Hematopoietic multipotent progenitor cell treated with erythropoietin and hydrocortisone succinate and interleukin-3 and kit ligand, for 8 days (in vitro differentiated cells): ENCODE data around the gene ERO1B.

Experiments
- DNase-seq: peaks from one replicate; pipeline ENCODE4 v3.0.0-alpha.2; 2015

The ERO1B gene

DNA sequence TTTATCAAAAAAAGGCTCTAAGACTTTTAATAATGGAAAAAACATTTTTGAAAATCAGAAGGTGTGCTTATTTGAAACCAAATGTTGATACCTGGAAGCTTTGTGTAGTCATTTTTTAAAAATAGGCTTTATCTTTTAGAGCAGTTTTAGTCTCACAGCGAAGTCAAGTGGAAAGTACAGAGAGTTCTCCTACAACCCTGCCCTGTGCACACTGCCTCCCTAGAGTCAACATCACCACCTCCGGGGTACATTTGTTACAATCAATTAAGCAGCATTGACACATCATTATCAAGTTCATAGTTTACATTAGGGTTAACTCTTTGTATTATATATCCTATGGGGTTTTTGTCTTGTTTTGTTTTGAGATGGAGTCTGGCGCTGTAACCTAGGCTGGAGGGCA is 10.7 kb upstream of the ERO1B start:
- no peak for DNase-seq

DNA sequence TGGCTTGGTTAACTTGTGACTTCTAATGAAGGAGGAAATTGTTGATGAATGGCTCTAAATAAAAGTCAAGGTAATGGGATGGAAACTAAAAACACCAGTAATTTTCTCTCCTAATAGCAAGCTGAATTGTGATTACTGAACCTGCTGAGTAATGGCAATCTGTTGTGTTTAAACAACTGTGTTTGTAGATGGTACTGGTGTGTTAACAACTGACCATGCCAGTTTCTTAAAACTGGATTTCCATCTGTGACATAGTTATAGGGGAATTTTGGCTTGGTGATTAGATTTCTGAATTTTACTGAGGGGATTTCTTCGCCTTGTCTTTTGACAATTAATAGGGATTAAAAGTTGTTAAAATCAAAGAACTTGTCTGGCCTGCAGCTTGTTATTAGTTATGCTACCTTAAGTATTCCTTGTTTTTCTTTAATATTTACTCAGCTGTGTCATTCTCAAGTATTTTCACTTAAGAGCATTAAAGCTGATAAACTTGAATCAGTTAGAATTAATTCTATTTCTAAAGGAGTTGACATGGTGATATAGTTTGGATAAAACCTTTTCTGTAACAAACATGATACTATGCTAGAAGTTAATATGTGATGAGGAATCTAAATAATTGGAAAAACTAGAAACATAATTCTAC is 7.9 kb upstream of the ERO1B start:
- DNase-seq = no peak

DNA sequence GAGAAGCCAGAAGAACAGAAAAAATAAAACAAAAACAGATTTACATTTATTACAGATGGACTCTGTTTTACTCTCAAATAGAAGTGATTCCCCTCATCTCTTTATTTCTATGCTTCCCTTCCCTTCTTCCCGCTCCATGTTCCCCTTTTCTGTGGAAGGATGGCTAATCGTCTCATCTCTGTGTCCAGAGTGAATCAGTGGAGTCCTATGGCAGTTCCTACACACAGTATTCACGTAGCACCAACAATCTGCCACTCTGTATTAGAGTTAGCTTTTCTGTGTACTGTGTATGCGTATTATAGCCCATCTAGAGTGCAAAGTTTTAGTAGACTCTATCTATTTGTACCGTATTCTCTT is 6.8 kb upstream of the ERO1B start:
- no peak for DNase-seq

DNA sequence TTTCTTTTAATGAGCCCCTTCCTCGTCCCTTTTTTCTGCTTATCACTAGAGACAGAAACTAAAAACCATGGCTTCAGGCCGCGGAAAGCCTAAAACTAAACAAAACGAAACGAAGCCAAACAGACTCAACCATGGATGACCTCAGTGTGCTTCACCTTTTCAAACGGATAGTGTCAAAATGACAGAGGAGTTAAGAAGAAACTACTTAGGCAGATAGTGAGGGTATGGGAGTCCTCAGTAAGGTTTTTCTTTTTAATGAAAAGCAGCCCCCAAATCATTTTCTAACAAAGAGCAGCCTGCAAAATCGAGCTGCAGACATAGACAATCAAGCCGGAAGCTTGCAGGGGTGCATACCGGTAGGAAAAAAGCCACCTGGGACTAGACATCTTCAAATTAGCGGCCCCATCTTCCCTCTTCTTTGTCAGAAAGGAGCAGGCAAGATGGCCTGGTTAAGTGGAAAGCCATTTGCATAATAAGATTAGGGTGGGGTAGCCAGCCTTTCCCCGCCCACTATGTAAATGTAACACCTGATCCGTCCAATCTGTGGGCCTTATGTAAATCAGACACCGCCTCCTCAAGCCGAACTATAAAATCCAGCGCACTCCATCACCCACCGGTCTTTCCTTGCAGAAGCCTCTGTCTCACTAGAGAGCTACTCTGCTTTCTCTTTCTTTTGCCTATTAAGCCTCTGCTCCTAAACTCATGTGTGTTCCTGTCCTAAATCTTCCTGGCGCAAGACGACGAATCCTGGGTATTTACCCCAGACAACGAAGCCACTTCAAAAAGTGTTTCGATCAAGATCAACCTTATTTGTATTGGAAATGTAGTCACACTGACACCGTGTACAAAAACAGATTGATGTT is 6.2 kb upstream of the ERO1B start:
- DNase-seq = peak; percentile 30

DNA sequence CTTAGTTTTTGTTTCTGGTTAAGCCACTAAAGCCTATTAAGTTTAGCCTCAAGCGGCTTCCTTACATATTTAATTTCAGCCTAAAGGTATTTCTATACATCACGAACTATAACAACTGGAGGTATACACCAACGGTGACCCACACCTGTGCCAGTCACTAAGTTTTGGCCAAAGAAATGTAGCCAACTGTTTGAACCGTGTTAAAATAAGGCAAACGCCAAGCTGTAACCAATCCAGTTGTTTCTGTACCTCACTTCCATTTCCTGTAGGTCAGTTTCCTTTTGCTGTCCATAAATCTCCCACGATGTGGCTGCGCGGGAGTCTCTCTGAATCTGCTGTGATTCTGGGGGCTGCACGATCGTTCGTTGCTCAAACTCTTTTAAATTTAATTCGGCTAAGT is 5.6 kb upstream of the ERO1B start:
- no peak for DNase-seq

DNA sequence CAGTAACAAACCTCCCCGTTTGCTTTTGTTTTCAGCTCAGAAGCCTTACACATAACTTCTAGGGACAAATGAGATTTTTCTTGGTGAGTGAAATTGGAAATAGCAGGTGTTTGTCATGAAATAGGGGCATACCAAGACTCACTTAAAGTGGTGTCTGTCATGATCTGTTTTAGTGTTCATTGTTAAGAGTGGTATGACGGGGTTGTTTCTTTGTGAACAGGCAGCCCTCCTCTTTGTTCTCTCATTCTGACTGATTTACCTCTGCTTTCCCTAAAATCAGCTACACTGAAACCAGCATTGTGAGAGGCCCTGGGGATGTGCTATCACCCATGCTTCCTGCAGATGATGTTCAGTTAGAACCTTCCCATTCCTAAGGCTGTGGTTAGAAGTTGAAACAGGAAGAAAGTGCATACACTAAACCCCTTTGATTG is 2.5 kb upstream of the ERO1B start:
- DNase-seq = no peak

DNA sequence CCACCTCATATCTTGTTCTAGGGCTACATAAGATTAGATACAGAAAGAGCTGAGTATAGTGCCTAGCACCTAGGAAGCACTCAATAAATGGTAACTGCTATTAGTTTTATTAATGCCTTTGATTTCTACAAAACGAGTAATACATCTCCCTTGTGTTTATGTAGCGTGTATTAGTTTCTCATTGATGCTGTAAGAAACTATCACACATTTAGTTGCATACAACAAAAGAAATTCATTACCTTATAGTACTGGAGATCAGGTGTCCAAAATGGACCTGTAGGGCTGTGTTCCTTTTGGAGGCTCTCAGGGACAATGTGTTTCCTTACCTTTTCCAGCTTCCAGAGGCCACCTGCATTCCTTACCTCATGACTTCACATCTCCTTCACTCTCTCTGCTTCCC is 961 bp upstream of the ERO1B start:
- DNase-seq = no peak

DNA sequence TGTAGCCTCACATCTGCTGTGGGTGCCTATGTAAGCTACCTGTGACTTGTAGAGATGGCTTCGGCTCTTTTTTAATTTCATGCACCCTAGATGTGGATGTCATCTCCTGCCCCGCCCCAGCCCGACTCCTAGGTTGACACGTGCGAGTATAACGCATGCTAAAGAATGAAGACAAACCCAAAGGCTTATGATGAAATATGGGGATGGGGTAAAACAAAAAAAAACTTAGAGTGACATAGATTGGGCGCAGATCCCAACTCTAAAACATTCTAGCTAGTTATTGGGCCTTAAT is 613 bp upstream of the ERO1B start:
- DNase-seq = peak; percentile 38

DNA sequence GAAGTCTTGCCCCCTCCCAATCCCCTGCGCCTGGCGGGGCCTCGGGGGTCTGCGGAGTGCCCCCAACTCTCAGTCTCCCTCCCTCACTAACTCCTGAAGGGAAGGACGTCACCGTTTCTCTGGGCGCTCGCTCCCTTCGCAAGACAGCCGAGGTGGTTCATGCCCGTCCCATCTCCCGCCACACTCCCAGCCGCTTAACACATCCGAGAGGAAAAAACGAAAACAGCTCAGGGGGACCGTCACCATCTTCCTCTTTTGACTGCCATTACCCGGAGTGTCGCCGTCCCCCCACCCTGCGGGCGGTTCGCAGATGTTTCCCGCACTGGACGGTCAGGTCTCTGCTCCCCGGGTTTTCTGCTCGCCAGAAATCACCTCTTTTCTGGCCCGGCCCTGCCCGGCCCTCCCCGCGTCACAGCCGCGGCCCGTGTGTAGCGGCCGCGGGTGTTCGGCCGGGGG is 532 bp downstream of the ERO1B start:
- peak; percentile 29 for DNase-seq

DNA sequence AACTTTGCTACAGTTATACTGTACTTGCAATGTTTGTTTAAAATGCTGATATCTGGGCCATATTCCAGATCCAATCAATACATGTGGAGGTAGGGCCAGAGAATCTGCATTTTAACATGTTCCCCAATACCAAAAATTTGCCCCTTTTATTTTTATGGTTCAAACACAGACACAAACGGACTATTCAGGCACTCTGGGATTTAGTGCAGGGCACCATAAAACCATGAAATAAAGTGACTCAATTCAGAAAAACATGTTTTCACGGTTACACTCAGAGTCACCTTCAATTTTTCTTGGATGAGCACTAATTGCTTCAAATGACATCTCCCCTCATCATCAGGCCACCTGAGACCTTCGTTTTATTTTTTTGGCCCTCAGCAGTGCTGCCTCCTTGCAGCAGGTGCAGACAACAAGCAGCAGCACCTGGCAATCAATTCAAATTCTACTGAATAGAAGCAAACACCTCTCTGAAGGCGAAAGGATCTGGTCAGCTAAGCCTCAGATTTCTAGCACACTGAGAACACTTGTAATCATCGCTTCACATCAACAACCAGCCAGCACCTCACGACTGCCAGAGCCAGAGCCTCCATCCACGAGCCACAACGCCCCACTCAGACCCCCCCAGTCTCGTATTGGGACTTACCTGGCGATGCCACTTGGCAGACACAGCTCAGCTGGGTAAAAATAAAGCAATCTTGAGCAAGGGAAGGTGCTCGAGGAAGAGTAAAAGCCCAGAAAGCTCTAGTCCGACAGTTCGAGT is 1.1 kb downstream of the ERO1B start:
- no peak for DNase-seq

DNA sequence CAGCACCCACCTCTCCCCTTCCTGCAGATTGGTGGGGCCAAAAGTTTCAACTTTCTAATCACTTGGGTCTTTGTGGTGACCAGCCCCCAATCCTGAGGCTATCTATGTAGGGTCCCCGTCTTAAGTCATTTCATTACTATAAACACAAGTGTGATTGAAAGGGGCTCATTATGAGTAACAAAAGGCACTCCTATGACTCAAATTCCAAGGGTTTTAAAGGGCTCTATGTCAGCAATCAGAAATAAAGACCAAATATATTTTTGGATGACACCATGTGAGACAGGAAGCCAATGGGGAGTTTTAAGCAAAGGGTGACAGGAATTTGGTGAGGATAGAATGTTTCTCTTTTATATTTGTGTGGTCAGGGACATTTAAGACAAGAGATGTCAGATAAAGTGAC is 6.2 kb downstream of the ERO1B start:
- DNase-seq = no peak

DNA sequence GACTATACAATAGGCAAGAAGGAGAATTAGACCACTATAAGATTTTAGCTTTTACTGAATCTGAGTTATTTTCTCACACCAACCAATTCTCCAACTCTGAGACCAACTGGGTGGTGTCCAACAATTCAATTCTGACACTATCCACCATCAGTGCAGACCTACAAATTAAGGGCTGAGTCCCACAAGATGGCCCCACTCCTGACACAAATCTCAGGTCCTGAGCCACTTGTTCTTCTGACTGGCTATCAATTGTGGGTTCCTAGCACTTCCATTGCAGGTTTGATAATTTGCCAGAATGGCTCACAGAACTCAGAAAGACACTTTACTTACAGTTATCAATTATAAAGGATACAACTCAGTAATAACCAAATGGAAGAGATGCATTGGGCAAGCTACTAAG is 6.7 kb downstream of the ERO1B start:
- DNase-seq = no peak

DNA sequence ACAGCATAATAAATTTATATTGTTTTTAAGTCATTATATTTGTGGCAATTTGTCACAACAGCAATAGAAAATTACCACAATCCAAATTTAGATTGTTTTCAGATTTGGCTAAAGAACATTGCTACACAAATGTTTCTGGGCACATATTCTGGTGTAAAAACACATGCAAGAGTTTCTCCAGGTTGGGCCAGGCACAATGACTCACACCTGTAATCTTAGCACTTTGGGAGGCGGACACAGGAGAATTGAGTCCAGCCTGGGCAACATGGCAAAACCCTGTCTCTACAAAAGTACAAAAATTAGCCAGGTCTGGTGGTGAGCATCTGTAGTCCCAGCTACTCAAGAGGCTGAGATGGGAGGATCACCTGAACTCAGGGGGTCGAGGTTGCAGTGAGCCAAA is 8.4 kb downstream of the ERO1B start:
- DNase-seq = no peak

DNA sequence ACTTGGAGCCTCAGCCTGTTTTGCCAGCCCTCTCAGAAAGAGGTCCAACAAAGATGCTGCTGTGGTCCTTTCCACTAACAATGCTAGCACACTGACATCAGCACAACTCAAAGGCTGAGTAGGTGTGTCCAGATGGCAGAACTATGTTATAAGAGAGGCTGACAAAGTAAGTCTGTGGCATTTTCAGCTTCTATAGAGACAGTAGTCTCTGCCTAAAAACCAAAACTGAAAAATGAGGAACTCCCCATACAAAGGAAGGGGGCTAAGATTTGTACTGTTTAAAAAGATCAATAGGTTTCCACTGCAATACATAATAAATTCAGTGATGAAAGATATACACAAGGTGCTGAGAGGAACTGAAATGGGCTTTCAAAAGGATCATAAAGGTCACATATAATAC is 12.3 kb downstream of the ERO1B start:
- DNase-seq = no peak

DNA sequence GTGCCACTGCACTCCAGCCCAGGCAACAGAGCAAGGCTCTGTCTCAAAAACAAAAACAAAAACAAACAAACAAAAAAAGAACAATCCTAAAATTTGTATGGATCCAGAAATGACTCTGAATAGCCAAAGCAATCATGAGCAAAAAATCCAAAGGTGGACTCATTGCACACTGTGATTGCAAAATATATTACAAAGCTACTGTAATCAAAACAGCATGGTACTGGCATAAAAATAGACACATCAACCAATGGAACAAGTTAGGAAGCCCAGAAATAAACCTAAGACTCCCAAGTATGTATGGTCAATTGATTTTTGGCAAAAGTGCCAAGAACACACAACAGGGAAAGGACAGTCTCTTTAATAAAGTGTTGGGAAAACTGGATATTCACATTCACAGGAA is 19.9 kb downstream of the ERO1B start:
- no peak for DNase-seq

DNA sequence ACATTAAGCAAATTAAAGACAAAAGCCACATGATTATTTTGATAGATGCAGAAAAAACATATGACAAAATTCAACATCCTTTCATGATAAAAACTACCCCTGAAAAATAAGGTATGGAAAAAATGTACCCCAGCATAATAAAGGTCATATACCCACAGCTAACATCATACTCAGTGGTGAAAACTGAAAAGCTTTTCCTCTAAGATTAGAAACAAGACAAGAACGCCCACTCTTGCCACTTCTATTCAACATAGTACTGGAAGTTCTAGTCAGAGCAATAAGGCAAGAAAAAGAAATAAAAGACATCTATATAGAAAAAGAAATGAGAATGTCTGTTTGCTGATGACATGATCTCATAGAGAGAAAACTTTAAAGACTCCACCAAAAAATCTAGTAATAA is 20.7 kb downstream of the ERO1B start:
- no peak for DNase-seq

DNA sequence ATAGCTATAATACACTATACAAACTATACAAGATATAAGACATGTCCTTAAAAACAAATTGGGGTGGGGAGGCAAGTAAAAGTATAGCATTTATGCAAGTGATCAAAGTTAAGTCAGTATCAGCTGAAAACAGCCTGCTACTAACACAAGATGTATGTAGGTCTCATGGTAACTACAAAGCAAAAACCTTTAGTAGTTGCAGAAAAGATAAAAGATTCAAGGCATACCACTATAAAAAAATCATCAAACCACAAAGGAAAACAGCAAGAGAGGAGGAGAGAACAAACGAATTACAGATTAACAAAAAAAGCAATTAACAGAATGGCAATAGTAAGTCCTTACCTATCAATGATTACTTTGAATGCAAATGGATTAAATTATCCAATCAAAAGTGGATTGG is 22.7 kb downstream of the ERO1B start:
- DNase-seq = no peak

DNA sequence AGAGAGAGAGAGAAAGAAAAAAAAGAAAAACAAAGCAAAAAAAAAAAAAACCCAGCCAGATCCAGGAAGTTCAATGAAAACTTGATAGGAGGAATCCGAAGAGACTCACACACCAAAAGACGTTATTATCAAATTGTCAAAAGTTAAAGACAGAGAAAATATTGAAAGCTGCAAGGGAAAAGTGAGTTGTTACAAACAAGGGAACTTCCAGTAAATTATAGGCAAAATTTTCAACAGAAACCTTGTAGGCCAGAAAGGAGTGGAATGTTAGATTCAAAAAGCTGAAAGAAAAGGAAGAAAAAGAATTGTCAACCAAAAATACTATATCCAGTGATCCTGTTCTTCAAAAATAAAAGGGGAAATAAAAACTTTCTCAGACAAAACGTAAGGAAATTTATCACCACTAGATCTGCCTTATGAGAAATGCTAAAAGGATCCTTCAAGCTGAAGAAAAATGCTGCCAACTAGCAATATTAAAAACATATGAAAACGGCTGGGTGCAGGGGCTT is 23.6 kb downstream of the ERO1B start:
- no peak for DNase-seq

DNA sequence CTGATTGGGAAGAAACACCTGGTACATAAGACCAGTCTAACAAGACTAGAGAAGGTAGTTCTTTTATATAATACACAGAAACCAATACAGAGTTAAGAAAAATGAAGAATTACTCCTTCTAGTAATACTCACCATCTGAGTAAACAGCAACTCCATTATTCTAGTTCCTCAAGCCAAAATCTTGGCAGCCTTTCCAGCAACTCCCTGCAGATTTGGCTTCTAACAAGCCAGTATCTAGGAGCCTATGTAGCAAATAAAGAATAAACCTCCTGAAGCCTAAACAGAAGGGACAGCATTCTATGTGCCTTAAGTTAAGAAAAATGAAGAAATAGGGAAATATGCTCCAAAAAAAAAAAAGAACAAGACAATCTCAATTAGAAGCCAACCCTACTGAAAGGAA is 24.5 kb downstream of the ERO1B start:
- DNase-seq = no peak

DNA sequence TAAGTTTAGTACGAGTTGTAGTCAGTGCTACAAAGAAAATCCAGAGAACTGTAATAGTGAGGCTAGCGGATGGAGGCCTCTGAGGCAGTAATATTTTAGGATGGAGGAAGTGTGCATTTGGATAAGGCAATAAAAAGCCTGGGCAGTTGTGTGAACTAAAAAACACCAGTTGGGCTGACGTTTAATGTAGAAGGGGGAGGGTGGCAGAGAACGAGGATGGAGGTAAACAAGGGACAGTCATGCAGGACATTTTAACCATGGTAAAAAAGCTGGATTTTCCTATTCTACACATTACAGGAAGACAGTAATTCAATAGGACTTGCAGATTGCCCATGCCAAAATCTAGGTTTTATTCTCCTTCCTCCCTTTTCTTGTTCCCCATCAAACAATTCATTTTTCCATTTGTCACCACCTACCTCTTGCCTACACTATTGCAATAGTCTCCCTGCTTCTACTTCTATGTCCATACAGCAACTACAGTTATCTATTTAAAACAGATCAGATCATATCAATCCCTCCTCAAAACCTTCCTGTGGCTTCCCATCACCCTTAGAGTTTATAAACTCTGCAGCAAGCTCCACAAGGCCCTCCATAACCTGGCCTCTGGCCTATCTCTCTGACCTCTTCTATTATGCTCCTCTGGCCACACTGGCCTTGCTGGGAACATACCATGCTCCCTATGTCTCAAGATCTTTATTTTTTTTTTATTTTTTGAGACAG is 27.7 kb downstream of the ERO1B start:
- peak; percentile 32 for DNase-seq

DNA sequence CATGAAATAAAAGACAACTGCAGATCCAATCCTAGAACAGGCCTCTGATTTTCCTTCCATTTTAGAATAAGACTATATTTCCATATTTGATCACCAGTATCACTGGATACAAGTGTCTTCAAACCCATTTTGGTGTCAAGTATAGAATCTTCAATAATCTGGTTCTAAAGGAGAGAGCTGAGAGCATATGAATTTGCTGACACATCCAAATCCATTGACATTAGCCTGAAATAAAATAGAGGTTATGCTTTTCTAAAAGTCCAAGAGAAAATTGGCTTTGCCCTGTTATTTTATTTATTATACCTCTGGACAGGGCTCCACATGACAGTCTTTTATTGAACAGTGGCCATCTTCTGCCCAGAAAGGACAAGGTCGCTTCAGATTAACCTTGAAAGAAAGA is 28.6 kb downstream of the ERO1B start:
- DNase-seq = no peak

DNA sequence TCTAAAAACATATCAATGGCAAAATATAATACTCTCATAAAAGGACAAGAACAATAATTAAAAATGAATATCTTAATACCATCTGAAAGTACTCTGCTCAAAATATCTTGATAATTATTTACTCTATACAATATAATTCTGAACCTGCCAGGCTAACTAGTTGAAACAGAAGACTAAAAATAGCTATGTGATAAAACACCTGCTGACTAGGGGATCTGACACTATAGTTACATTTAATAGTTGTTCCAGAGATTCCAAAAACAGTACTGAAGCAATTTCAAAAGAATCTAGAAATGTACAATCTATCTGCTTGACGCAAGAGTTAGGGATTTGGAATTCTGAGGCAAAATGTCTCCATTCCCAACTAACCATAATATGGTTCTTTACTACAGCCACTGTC is 30.2 kb downstream of the ERO1B start:
- no peak for DNase-seq

DNA sequence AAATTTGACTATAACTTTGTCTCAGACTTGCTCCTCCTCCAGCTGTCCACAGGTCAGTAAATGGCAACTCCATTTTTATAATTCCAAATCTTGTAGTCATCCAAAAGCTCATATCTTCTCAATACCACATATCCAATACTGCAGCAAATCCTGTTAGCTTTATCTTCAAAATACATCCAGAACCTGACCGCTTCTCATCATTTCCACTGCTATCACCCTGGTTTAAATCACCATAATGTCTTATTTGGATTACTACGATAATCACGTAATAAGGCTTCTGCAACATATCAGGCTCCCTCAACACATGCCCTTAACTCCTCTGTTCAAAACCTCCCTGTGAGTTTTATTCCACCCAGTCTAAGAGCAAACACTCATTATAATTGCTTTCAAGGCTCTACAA is 34.5 kb downstream of the ERO1B start:
- no peak for DNase-seq
